ENCODE results near the gene DOCK9. TPM values are rescaled to one million over a fixed set of nuclear protein-coding genes. Genes with fewer than 3 reads are reported as not detected.

Gene DOCK9
- total RNA-seq, 1 donor from 2014 or later: 25.5 TPM

- Mint-ChIP-seq H3K36me3 (ENCODE audit: low read depth) (peaks cover 42% of the 10 kb centered on the region), H3K4me3 (no peak overlapping the region), H3K4me1 (peaks cover 20% of the 10 kb centered on the region), H3K9me3 (no peaks in the 10 kb centered on the region), H3K27me3 (no peaks in the 10 kb centered on the region), H3K27ac (no peak overlapping the region)
- intact Hi-C loops (cut with micrococcal nuclease): no loop called here
- no peak for DNase-seq
- no peak for ATAC-seq (ENCODE audit: low read depth)
- TF ChIP-seq, protein P1, sequence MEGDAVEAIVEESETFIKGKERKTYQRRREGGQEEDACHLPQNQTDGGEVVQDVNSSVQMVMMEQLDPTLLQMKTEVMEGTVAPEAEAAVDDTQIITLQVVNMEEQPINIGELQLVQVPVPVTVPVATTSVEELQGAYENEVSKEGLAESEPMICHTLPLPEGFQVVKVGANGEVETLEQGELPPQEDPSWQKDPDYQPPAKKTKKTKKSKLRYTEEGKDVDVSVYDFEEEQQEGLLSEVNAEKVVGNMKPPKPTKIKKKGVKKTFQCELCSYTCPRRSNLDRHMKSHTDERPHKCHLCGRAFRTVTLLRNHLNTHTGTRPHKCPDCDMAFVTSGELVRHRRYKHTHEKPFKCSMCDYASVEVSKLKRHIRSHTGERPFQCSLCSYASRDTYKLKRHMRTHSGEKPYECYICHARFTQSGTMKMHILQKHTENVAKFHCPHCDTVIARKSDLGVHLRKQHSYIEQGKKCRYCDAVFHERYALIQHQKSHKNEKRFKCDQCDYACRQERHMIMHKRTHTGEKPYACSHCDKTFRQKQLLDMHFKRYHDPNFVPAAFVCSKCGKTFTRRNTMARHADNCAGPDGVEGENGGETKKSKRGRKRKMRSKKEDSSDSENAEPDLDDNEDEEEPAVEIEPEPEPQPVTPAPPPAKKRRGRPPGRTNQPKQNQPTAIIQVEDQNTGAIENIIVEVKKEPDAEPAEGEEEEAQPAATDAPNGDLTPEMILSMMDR (IDR thresholded peaks at IDR 0.05): no peak
- CTCF ChIA-PET: interaction anchor here (2.2 kb wide), 1 partner anchor 12 kb away, joined by 7 read pairs; no protein-coding TSS in a partner anchor
- POLR2A ChIA-PET: interaction anchor here (0.5 kb wide), 1 partner anchor 364 kb away, joined by 3 read pairs; no protein-coding TSS in a partner anchor
Observed at GRCh38 chr13:98827449-98827848, 150.4 kb downstream of the DOCK9 start.

DNA sequence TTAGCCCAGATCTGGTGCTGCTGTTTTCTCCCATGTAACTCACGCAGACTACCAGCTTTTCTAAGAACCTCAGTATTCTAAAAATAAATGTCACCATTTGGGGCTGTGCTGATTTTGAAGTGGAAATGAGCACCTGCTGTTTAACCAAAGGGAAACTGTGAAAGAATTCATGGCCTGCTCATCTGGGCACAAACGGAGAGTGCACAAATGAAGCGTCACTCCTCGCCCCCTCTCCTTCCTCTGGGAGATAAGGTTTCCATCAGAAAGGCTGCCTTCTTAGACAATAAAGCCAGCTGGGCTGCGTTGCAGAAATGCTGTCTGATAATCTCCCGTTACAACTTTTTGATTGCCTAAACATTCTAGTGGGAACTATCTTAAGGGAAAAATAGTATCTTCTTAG is 151.7 kb downstream of the DOCK9 start:
- Mint-ChIP-seq H3K27ac (no peak overlapping the region), H3K27me3 (no peaks in the 10 kb centered on the region), H3K9me3 (no peaks in the 10 kb centered on the region), H3K4me3 (no peak overlapping the region), H3K4me1 (peaks cover 20% of the 10 kb centered on the region), H3K36me3 (ENCODE audit: low read depth) (peaks cover 43% of the 10 kb centered on the region)
- ATAC-seq (ENCODE audit: low read depth) (no peak), DNase-seq (no peak)
- POLR2A ChIA-PET: no interaction called here
- TF ChIP-seq, protein P1 (IDR thresholded peaks at IDR 0.05): no peak
- intact Hi-C loops (cut with micrococcal nuclease): no loop called here
- CTCF ChIA-PET: interaction anchor here (2.2 kb wide), 1 partner anchor 13 kb away, joined by 7 read pairs; no protein-coding TSS in a partner anchor

GRCh38 chr13:98825659-98826058 is 152.2 kb downstream of the DOCK9 start:
- ChIA-PET CTCF (no interaction called here), POLR2A (no interaction called here)
- no peaks in the 10 kb centered on the region for H3K9me3 Mint-ChIP-seq
- ATAC-seq (ENCODE audit: low read depth) (no peak), DNase-seq (no peak)
- no peak overlapping the region for H3K4me3 Mint-ChIP-seq
- no peaks in the 10 kb centered on the region for H3K27me3 Mint-ChIP-seq
- TF ChIP-seq, protein P1 (IDR thresholded peaks at IDR 0.05): no peak
- intact Hi-C loops (cut with micrococcal nuclease): no loop called here
- H3K36me3 Mint-ChIP-seq (ENCODE audit: low read depth): peaks cover 43% of the 10 kb centered on the region
- no peak overlapping the region for H3K27ac Mint-ChIP-seq
- H3K4me1 Mint-ChIP-seq: peaks cover 20% of the 10 kb centered on the region

GRCh38 chr13:98824376-98825160 is 153.3 kb downstream of the DOCK9 start:
- no peak overlapping the region for H3K4me3 Mint-ChIP-seq
- CTCF ChIA-PET: no interaction called here
- no peak overlapping the region for H3K27ac Mint-ChIP-seq

DNA sequence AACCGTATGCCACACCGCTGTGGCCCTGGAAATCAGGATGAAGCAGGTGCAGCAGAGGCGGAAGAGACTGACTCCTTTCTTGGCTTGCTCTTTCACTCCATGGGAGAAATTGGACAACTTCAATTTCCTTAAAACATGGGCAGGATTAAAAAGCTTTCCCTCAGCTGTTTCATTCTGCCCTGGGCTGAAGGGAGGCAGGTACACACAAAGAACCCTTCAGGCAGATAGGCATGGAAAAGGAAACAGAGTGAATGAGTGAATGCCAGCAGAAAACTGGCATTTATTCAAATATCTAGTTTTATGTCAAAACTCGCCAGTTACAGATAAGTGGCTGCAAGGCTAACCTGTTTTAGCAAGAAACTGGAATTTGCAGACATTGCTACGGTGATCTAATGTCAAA is 154.4 kb downstream of the DOCK9 start:
- intact Hi-C loops (cut with micrococcal nuclease): no loop called here
- DNase-seq: no peak
- POLR2A ChIA-PET: no interaction called here

More at GRCh38 chr13:98824376-98825160, 153.3 kb downstream of the DOCK9 start:
- DNase-seq (no peak), ATAC-seq (ENCODE audit: low read depth) (no peak)
- H3K4me1 Mint-ChIP-seq: peaks cover 20% of the 10 kb centered on the region
- no peaks in the 10 kb centered on the region for H3K27me3 Mint-ChIP-seq
- POLR2A ChIA-PET: no interaction called here
- TF ChIP-seq, protein P1 (IDR thresholded peaks at IDR 0.05): no peak
- intact Hi-C loops (cut with micrococcal nuclease): no loop called here
- peaks cover 40% of the 10 kb centered on the region for H3K36me3 Mint-ChIP-seq (ENCODE audit: low read depth)
- H3K9me3 Mint-ChIP-seq: no peaks in the 10 kb centered on the region

More for the DNA sequence above, 154.4 kb downstream of the DOCK9 start:
- no peak overlapping the region for H3K4me3 Mint-ChIP-seq
- TF ChIP-seq, protein P1 (IDR thresholded peaks at IDR 0.05): no peak
- CTCF ChIA-PET: no interaction called here
- H3K27ac Mint-ChIP-seq: no peak overlapping the region
- H3K27me3 Mint-ChIP-seq: no peaks in the 10 kb centered on the region
- no peak for ATAC-seq (ENCODE audit: low read depth)
- no peaks in the 10 kb centered on the region for H3K9me3 Mint-ChIP-seq
- H3K4me1 Mint-ChIP-seq: peaks cover 20% of the 10 kb centered on the region
- H3K36me3 Mint-ChIP-seq (ENCODE audit: low read depth): peaks cover 33% of the 10 kb centered on the region
